ENCODE data around the gene TMEM161A.
"Not testable (repeated sequence)": the region's sequence is repeated elsewhere in the genome, so short reads cannot be mapped to it uniquely, and the experiment has no call there.

Gene TMEM161A

DNA sequence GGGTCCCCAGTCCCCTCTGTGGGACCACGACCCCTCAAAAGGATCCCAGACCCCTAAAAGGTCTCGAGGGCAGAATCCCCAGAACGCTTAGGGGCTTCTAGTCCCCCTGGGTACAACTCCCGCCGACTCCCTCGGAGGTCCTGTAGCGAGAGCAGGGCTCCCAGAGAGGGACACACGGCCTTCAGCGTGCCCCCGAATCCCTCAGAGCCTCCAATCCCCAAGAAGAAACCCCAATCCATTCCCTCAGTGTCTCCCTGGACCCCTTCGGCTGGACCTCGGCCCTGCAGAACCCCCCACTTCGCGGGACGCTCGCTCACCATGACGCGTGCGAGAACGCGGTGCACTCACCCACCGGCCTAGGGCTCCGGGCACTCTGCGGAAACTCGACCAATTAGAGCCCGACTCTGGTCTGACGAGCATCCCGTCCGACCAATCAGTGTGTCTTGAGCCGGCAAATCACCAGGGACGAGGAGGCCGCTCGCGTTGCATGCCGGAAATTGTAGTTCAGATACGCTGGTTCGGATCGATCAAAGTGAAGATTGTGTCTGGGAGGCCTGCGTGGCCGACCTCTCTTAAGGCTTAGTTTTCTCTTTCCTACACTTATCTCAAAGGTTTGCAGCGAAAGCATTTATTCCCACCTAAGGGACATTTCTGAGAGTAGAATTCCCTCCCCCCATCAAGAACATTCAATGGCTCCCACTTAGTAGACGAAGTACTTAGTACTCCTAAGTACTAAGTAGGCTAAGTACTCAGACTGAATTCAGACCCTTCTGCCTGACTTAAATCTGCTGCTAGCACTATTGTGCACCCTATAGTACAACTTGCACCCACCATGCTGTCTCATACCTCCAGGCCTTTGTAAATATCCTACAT is at the start of gene TMEM161A:
TMEM161A (minus strand) TSS at position 370 of the 873 bp plus-strand sequence; CDS start at position 320, 50 bp downstream.
- DNase-seq = peak; percentile 95

DNA sequence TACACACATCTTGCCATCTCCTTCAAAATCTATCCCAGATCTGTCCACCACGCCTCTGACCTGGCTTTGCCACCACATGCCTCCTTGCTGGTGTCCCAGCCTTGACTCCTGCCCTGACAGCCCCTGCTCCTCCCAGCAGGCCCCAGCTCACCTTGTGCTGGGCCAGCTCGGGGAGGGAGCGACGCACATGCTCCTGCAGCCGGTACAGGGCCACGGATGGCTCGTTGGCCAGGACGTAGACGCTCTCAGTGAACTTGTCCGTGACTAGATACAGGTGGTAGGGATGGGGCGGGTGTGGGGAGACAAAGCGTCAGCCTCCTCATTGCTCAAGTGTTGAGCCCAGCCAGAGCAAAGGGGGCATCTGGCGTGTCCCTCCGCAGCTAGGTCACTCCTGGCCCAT is 48.5 kb upstream of the TMEM161A start:
- no peak for DNase-seq

DNA sequence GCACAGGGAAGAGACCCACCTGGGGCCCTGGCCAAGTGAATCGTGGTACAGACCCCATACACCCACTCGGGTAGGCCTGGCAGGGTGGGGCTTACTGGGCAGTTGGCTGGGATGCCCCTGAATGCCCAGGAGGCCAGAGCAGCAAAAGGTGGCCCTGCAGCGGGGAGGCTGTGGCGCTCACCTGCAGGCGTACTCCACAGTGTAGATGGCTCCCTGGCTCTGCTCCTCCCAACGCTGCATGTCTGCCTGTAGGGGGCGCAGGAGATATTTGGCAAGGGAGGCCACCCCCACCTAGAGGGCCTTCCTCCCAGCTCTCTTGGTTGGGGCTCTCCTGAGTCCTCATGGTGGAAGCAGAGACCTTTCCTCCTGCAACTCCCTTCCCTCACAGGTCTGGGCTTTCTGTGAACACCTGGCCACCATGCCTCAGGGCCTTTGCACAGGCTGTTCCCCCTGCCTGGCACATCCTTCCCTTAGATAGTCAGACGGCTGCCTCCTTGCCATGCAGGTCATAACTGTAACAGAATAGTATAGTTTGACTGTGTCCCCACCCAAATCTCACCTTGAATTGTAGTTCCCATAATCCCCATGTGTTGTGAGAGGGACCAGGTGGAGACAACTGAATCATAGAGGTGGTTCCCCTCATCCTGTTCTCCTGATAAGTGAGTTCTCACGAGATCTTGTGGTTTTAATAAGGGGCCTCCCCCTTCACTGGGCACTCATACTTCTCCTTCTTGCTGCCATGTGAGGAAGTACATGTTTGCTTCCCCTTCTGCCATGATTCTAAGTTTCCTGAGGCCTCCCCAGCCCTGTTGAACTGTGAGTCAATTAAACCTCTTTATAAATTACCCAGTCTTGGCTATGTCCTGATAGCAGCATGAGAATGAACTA is 47.8 kb upstream of the TMEM161A start:
- peak; percentile 75 for DNase-seq

- no peak for DNase-seq
Measured at GRCh38 chr19:19181488-19181998, 43.3 kb upstream of the TMEM161A start.

GRCh38 chr19:19179548-19180441 is 41.5 kb upstream of the TMEM161A start:
- DNase-seq = no peak

DNA sequence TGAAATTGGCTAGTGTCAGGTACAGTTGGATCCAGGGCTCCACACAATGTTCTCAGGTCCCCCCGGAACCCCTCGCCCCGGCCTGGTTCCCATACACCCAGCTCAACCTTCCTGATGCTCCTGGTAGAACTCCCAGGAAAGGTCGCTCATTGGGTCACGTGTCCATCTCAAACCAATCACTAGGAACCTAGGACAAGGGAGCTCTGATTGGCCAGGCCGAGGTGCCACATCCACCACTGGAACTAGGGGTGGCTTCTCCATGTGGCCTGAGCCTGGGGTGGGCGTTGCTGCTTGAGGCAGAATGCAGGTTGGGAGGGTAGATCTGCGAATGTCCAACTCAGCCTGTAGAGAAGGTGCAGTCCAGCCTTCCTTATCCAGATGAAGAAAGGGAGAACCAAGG is 38.7 kb upstream of the TMEM161A start:
- no peak for DNase-seq

- not testable (repeated sequence) for DNase-seq
Measured at GRCh38 chr19:19173243-19173642, 35.0 kb upstream of the TMEM161A start.

GRCh38 chr19:19171821-19172532 is 33.7 kb upstream of the TMEM161A start:
- DNase-seq = no peak

- DNase-seq = no peak
Measured at GRCh38 chr19:19170873-19171672, 32.8 kb upstream of the TMEM161A start.

- DNase-seq = peak; percentile 83
Measured at GRCh38 chr19:19170053-19170872, 32.0 kb upstream of the TMEM161A start, which contains the start of gene MEF2B. TSS of gene MEF2B (minus strand) at chr19:19170263. CDS start at chr19:19150735, 19,528 bp downstream.

DNA sequence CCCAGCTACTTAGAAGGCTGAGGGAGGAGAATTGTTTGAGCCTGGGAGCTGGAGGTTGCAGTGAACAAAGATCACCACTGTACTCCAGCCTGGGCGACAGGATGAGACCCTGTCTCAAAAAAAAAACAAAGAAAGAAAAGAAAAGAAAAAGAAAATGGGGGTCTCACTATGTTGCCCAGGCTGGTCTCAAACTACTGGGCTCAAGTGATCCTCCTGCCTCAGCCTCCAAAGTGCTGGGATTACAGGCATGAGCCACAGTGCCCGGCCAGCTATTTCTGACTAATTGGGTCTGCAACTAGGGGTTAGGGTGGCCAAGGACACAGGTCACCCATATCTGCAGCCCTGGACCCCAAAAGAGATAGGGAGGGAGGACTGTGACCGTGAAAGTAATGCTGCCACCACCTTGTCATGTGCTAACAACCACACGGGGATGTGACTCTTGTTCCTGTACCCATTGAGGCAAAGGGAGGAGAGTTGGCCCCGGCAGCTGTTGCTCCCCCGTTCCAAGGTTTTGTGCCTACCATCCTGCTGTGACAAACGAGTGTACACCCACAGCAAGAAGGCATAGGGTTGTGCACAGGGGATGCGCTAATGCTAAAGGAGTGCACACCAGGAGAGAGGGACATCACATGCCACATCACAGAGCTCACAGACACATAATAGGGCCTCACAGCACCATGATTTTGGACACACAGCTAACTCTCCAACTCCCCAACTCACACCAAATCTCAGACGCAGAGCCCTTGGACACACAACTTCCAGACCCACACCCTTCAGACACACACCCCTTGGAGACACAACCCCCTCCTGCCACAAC is 31.2 kb upstream of the TMEM161A start:
- no peak for DNase-seq

DNA sequence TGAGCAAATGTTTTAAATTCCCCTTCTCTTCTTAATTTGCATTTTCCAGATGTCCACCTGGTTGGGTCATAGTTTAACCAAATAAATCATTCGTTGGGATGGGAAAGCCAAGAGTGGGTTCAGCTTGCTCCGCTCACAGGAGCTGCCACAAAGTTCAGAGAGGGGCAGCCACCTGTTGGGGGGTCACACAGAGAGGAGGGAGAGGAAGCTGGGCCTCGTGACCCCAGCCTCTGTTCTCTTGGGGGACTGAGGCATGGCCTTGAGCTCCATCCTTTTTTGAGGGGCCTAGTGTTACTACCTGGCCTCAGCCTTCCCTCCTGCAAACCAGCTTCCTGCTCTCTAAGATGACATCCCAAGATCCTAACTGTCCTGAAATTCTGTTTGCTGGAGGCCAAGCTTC is 29.3 kb upstream of the TMEM161A start:
- DNase-seq = no peak

DNA sequence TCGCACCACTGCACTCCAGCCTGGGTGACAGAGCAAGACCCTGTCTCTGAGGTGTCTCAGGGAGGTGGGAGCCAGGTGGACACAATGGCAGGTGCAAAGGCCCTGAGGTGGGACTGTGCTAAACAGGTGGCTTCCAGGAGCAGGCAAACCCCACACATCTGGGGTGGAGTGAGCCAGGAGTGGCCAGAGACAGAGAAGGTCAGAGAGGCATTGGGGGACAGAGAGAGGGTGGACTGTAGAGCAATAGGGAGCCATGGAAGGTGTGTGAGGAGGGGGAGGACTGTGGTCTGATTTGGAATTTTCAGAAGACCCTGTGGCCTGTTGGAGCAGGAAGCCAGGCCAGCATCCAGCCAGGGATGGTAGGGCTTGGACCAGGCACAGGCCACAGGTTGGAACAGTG is 27.1 kb upstream of the TMEM161A start:
- DNase-seq = no peak

DNA sequence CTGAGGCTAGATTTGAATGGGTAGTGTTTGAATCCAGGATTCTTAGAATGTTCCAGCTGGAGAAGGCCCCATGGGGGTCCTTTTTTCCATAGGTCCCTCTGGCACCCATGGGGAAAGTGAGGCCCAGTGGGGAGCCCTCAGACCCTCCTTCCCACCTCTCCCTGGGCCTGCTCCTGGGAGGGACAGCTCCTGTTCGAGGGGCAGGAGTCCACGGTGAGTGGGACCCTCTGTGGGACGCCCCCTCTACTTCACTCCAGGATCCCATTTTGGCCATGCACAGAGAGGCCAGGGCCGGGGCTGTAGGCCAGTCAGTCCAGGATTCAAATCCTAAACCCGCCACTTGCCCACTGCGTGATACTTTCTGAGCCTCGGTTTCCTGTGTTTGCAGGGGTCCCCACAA is 24.2 kb upstream of the TMEM161A start:
- DNase-seq = no peak

DNA sequence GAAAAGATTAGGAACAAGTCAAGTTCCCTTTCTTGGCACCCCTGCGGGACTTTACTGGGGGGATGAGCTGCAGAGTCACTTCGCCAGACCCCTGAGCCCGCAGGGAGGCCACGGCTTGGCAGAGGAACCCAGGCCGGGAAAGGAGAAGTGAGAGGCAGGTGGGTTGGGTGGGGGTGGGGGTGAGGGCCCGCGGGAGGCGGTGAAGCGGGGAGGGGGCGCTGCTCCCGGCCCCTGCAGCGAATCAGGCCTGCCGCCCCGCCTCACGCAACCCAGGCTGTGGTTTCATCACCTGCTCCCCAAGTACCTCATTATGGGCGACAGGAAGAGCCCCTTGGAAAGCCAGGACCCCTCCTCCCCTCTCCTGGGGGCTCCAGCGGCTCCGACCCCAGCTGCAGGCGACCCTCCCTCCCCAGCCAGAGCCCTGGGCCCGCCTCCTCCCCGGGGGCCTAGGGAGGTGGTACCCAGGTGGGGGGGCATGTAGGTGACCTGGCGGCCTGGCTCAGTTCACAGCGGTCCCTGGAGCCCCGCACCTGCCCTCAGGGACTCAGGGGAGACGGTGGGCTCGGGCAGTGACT is 22.3 kb upstream of the TMEM161A start:
- DNase-seq = no peak

DNA sequence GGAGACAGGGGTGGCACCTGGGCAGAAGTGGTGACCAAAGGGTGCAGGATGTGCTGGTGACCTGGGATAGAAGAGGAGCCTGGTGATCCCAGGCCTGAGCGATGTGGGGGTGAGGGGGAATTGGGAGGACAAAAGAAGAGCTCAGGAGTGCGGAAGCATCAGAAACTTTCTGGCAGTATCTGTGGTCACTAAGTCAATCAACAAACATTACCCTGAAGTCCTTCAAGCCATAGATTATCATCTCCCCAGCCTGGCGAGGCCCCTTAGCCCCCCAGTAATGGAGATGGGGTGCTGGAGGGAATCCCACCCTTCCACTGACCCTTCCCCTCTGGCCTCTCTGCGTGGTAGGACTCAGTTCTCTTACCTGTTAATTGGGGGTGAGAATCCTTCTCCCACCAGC is 21.3 kb upstream of the TMEM161A start:
- DNase-seq = no peak

GRCh38 chr19:19157808-19158207 is 19.5 kb upstream of the TMEM161A start:
- no peak for DNase-seq

DNA sequence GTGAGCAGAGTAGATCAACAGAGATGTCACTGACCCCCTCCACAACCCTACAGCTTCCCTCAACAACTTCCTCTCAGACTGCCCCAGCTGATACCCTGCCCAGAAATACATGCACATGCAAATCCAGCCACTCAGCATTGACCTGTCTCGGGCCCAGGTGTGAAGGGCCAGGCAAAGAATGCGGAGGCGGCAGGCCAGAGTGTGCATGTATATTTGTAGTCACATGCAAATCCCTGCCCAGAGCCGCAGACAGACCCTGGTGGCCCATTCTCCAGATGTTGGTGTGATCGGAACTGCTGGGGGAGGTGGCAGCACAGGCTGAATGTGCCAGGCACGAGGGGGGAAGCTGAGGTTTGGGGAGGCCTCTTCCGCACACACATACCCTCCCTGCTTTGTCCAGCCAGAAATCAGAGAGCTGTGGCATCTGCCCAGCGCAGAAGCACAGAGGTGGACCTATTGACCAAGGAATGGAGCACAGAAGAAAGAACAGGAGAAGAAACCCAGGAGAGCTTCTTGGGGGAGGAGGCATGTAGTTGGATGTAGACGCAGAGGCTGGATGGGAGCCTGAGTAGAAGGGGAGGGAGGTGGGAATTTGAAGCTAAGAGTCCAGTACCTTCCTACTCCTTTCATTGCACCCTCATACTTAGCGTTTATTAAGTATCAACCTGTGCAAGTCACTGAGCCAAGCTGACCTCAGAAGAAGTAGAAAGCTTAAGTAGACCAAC is 17.4 kb upstream of the TMEM161A start:
- DNase-seq = no peak
